Testis (tissue), 2 donors: ENCODE measurements around the gene SLC16A13.

Experiments used
- CTCF ChIP-seq, 3 experiments: fragments of 450-650 bp in 2 of 3; fragments of 200-600 bp in 1 of 3; sonication (generic) in 1 of 3; IDR thresholded peaks; one replicate each; pipeline ENCODE4 v1.5.1; 2016 to 2019; ENCODE audit warnings: antibody characterized with exemption in 3 of 3, mild to moderate bottlenecking in 2 of 3, moderate library complexity in 1 of 3
- POLR2A ChIP-seq: fragments of 450-650 bp; IDR thresholded peaks from one replicate; pipeline ENCODE4 v1.6.1; 2017; ENCODE audit warnings: antibody characterized with exemption, mild to moderate bottlenecking, moderate library complexity

- TF ChIP-seq POLR2A (no peak), CTCF (IDR thresholded peaks at IDR 0.05) (no peak)
These were observed 38.6 kb upstream of the SLC16A13 start for GRCh38 chr17:6997171-6997570.
